ENCODE measurements around the gene MGAT4A.

Gene MGAT4A

DNA sequence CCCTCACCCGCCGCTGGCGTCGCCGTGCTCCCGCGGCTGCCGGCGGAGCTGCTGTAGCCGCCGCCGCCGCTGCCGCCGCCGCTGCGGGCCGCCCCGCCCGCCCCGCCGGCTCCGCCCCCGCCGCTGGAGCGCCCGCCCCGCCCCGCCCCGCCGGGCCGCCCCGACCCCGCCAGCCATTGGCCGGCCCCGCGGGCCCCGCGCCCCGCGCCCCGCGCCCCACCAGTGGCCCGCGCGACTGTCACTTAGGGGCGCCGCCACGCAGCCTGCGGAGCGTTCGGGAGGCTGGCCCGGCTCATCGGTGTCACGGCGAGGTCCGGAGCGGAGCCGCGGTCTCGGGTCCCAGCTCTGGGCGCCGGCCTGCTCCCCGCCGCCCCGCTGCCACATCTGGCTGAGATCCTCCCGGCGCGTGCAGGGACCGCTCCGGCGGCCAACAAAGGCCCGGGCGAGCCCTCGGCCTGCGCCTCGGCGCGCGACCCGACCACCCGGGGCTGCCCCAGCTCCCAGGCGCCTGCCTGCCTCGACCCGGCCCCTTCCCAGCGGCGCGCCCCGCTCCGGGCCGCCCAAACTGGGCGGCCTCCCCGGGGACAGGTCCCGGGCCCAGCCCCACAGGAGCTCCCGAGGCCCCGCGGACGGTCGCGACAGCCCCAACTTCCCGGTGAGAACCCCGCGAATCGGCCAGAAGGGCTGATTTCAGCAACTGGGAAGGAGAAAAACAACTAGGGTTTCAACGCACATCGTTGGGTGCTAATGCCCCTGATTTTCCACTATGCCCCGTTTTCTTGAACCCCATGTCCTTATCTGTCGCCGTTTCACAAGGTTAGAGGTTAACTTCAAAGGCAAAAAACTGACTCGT is at the start of gene MGAT4A:
TSS of gene MGAT4A (minus strand) at position 92 of the 853 bp plus-strand sequence. CDS start 4,800 bp downstream, outside the sequence.
- DNase-seq, result peak; percentile 84 to 87

DNA sequence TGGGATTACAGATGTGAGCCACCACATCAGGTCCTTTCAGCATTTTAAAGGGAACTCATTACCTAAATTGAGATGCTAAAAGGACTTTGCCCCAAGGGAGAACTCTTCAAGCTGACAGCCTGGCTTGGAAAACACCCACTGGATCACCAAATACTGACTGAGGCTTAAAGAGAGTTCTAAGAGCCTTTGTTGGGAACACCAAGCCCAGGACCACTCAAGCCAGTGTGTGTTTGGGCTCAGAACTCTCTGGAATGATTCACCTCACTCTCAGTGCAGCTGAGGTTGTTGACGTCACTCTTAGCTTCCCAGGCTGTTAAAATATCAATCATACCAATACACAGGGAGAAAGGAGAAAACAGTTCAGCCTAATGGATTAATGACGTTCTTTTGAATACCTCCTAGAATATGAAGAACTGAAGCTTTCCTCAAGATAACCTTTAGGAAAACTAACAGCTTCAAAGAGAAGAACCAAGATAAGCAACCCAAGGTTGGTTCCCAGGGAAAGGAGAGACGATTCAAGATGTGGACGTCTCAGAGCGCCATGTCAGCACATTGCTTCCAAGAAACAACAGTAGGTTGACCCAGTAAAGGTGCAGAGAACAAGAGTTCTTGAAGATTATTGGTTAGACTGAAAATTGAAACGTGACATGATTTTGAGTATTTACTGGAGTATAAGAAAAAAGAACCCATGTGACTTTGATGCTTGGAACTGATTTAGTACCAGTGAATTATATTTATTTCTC is 48.0 kb upstream of the MGAT4A start:
- DNase-seq, result no peak

DNA sequence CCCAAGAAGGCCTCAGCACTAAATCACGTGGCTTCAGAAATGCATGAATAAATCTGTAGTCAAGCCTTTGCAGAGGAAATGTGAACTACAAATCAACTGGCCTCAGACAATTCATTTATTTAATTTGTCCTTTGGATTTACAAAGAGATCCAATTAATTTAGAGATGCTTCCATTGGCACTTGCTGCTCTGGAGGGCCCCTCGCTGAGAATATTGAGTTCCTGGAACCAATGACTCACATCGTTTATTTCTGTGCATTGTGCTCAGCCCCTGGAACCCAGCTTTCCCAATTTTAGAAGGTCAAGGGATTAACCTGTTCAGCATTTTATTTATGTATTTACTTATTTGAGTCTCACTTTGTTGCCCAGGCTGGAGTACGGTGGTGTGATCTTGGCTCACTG is 47.2 kb upstream of the MGAT4A start:
- DNase-seq, result no peak

DNA sequence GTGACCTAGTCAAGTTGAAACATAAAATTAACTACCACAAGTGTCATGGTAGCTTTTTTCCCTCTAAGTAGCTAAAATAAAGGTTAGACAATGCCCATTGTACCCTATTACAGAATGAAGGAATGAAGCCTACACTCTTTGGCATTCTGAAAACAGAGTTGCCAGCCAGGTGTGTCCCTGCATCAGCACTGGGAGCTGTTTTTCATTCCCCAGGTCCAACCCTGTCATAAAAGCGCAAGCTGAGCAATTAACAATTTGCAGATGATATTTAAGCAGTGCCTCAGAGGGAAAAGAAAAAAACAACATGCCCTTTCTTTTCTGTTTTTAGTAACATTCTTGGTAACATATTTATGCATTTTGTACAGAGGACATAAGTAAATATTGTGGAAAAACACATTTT is 46.8 kb upstream of the MGAT4A start:
- no peak for DNase-seq

DNA sequence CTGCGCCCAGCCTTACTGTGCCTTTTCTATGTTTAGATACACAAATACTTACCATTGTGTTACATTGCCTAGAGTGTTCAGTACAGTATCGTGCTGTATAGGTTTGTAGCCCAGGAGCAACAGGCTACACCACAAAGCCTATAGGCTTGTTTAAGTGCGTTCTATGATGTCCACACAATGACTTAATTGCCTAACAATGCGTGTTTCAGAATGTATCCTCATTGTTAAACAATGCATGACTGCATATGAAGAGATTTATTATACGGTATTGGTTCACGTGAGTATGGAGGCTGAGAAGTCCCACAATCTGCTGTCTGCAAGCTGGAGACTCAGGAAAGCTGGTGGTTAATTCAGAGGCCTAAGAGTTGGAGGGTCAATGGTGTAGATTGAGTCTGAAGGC is 46.1 kb upstream of the MGAT4A start:
- no peak for DNase-seq

DNA sequence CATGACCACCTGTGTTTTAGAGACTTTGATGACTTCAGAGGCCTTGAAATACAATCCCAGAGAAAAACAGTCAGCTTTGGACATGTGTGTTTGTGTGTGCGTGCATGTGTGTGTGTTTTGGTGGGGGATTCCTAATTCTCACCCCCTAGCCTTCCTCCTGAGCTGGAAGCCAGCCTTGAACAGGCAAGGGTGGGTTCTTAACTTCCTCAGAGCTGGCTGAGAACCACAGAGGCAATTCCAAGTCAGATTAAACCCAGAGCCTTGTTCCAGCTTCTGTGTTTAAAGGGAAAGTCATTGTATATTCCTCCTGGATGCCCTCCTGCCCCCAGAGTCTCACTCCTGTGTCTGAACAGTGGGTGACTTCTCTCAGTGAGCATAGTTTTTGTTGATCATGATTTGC is 45.2 kb upstream of the MGAT4A start:
- no peak for DNase-seq

DNA sequence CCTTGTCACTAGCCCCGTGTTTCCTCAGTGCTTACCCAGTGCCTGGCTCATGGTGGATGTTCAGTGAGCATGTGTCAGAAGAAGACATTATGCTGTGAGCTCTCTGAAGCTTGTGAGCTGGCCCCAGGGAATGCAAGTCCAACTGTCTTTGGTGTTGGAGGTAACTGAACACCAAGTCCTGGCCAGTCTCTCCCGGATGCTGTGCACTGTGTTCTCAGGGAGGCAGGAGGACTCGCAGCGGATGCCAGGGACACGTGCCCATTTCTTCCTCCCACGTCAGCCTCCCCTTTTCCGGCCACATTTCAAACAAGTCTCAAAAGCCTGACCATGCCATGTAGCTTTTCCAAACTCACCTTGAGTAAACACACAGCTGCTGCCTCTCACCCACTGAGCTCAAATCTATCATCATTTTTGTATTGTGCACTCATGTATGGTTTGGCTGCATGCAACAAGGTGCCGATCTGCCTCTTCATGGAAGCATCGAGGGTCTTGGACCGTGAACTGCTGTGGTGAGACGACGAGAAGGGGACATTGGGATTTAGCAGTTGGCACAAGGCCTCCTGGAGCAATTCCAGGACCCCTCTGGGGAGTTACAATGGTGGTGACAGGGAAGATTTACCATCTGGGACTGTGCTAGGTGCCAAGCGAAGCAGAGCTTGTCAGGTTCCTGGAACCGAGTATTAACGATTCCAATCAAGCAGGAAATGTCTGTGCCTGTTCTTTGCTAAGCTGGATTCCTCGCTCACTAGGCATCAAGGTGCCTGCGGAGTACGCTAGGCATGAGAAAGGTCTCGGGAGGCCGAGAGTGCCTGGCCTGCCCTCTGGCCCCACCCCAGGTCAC is 44.4 kb upstream of the MGAT4A start:
- no peak for DNase-seq

DNA sequence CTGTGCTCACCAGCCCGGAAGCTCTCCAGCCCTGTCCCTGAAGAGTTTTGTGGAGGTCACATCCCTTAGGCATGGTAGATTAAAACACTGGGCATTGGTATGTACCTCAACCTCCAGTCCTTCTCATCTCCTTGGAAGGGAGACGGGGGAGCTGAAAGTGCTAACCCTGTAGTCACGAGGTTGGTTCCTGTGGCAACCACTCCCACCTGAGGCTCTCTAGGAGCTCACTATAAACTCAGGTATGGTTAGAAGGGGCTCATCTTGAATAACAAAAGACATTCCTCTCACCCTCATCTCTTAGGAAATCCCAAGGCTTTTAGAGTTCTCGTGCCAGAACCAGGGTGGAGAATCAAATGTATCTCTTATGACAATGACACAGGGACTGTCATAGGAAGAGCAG is 43.0 kb upstream of the MGAT4A start:
- no peak for DNase-seq

DNA sequence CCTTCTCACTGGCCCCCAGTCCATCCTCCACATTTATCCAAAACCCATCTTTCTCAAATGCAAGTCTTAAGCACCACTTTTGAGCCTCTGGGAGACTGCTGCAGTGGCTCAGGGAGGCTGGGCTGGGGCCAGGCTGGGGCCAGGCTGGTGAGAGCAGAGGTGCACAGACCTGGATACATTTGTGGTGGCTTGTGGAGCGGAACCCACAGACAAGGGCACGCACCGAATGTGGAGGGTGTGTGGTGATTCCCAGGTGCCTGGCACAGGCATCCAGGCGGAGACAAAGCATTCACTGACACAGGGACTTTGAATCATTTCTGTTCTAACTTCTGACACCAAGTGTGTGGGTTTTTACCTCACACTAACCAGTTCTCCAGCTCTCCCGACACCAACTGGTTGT is 42.2 kb upstream of the MGAT4A start:
- no peak for DNase-seq

DNA sequence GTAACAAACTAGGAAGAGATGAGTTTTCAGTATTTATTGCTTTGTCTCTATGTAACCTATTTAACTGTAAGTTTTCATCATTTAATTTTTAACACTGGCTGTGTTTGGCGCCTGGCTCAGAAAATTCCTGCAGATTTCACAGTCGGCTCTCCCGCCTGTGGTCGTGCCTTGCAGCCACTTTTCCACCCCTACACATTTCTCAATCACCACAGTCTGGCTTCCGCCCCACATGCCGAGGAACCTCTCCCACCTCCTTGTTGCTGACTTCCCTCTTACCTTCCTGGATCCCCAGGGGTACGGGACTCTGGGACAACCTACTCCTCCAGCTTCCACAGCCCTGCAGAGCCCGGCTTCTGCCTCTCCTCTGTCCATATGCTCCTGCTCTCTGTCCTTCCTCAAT is 41.6 kb upstream of the MGAT4A start:
- DNase-seq, result no peak

DNA sequence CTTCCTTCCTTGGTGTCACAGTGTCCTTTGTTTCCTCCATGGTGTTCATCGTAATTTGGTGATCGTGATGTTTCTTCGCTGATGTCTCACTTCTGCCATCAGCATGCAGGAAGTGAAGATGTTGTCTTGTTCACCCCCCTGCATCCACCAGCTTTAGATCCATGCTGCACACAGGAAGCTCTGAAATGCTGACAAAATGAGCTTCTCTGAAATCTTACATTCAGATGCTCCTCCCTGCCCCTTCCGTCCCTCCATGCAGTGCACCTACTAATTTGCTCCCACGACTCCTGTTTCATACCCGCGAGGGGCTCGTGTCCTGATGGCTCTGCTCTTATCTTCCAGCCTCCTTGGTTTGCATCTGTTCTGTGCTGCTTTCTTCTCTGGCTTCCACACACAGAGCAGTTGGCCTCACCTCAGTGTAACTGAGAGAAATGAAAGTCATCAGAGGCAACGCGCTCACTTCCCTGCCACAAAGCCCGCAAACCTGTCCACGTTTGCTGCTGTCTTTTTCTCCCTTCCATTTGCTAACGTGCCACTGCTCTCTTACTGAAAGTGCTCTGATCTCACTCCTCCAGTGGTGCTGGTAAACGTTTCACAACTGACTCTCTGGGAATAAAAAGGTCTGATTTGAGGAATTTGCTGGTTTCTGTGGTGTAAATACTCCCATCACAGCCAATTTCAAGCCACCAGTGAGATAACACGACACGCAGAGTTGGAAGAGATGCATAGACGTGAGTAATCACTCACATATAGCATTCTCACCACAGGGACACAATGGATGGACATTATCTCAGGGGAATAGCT is 41.0 kb upstream of the MGAT4A start:
- peak; percentile 64 to 76 for DNase-seq

DNA sequence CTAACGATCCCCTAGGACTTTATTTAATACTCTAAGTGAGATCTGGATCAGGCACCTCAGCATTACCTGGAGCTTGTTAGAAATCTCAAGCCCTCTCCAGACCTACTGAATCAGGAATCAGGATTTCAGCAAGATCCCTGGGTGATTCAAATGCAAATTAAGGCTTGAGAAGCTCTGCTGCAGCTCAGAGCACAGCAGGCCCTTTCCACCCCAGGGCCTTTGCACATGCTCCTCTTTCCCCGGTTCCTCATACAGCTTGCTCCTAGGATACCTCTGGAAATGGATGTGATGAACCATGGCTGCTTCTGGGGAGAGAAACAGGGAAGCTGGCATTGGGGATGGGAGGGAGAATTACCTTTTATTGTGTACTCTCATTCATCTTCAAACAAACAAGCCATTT is 40.3 kb upstream of the MGAT4A start:
- no peak for DNase-seq

DNA sequence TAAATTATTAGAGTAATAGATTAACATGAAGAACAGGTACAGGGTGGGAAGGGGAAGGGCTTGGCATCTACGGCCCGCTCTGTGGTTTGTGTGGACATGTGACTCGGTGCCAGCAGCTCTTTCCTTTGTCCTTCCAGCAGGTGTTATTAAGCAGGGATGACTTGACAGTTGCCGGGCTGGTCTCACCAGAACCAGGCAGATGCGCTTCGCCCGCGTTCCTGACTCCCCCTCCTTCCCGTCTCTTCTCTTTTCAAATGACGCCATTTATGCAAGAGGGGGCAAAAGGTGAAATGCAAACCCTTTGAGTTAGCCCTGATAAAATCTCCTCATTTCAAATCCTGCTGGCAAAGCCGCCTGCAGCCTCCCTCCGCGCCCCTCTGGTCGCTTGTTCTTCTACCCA is 38.9 kb upstream of the MGAT4A start:
- peak; percentile 22 to 46 for DNase-seq

DNA sequence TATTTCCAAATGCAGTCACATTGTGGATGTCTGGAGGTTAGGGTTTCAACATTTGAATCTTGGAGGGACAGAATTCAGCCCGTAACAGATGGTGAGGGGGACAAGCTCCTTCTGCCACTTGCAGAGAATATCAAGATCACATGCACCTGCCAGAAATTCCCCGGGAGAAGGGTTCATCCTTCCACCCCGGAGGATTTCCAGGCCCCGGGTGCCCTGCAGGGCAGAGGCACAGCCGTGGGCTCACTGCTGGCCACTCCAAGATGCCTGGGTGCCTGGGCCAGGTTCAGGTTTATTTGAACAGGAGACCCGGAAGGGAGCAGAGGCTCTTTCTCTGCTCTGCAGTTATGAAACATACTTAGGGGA is 38.2 kb upstream of the MGAT4A start:
- DNase-seq, result no peak

DNA sequence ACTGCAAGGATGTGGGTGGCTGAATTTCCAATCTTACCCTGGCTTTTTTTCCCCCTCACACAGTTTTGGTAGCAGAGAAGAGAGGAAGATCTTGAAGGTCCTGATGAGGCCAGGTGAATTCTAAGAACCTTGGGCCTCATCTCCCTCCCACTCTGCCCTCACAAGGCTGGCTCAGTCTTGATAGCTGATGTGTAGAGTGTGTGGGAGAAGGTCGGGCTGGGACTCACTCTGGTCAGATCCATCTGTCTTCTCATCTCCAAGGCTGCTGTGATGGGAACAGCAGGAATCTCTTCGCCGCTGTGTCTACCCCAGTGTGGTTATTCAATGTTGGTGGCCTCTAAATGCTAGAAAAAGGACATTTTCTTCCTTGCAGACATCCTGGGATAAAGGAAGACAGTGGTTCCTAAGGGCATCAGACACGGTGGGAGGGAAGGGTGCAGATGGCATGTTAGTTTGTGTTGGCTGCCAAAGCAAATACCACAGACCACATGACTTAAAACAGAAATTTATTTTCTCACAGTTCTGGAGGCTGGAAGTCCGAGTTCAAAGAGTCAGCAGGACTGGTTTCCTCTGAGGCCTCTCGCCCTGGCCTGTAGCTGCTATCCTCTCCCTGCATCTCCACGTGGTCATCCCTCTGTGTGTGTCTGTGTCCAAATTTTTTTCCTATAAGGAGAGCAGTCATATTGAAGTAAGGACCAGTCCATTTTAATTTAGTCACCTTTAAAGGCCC is 37.6 kb upstream of the MGAT4A start:
- no peak for DNase-seq

DNA sequence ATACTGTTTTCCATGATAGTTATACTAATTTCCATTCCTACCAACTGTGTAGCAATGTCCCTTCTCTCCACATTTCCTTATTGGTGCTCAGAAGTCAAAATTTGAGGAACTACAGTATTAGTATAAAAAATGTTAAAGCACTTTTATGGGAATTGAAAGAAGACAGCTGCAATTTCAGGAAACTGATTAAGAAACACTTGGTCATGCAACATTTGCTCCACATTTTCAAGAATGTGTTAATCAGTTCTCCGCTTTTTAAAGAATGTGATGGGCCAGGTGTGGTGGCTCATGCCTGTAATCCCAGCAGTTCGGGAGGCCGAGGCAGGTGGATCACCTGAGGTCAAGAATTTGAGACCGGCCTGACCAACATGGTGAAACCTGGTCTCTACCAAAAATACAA is 33.6 kb upstream of the MGAT4A start:
- DNase-seq, result no peak

DNA sequence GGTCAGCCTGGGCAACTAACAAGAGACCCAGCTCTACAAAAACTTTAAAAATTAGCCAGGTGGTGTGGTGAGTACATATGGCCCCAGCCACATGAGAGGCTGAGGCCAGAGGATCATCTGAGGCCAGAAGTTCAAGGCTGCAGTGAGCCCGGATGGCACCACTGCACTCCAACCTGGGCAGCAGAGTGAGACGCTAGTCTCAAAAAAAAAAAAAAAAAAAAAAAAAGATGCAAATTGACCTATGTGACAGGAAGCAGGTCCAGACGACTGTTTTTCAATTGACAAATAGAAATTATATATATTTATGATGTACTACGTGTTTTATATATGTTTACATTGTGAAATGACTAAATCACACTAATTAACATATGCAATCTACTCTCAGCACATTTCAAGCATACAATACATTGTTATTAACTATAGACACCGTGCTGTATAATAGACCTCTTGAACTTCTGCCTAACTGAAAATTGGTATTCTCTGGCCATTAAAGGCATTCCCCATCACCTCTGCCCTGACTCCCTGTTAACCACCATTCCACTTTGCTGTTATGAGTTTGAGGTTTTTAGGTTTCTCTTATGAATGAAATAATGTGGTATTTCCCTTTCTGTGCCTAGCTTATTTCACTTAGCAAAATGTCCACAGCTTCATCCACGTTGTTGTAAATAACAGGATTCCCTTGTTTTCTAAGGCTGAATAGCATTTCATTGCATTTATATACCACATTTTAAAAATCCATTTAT is 32.4 kb upstream of the MGAT4A start:
- no peak for DNase-seq

DNA sequence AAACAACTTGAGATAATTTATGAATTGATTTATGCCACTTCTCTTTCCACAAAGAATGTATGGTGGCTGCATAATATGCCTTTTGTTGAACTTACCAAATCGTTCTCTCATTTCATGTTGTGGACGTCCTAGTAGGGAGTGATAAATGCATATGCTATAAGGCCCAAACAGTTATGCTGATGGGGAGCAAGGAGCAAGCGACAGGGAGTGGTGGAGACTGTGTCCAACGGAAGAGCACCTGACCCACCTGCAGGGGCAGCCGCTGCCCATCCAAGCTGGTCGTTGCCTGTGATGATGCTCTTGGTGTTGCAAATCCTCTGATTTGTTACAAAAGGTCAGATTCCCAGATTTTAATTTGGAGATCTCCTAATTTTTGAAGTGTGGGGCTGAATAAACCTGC is 31.0 kb upstream of the MGAT4A start:
- no peak for DNase-seq

DNA sequence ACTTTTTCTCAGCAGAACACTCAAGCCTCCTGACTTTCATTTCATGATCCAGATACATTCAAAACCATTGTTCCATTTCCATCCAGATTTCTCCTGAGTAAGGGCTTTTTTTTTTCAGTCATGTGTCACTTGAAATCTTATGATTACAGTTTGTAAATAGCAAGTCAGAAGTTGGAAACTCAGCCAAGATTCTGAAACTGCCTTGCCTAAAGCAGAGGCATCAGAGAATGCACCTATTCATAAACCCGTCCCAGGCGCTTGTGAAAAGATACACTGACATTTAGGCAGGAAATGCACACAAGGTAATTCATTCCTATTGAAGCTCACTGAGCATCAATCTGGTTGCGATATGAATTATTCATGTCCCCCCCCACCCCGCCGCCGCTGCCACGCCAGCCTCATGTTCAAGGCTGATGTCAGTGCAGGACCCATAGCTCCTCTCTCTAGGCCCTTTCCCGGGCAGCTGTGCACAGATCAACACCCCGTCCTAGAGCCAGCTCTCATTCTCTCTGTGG is 30.4 kb upstream of the MGAT4A start:
- DNase-seq, result peak in 1 of 2 donors; percentile 44

DNA sequence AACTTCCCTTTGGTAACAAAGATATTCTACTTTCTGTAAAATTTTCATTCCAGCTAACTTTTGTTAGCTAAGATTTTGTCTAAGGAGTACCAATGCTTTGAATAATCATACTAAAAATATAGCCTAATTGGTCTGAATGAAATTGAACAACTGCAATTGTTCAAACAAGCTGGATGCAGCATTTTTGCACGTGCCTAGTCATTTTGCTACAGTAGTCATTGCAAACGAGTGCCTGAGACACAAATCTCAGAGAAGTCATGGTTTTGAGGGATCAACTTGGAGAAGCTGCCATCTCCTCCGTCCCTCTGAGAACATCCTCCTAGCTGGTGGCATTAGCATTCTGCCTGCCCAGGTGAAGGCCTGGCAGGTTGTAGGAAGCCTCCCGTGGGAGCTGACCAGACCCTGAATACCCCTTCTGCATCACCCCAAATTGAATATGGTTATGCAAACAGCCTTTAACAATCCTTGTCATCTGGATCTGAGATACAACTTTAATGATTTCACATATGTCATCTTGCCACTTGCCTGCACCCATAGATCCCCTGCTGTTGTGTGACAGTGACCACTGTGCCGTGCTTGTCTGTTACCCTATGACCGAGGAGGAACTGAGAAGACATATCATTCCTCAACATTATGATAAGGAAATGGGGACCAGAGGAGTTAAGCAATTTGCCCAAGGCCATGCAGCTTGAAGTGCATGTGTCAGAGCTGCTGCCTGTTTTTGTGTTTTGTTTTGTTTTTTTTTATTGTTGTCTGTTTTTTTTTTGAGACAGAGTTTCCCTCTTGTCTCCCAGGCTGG is 29.1 kb upstream of the MGAT4A start:
- no peak for DNase-seq

All from CD4-positive, alpha-beta T cell treated with Interleukin-1 beta for 1 hour (primary cell).